ENCODE data around the gene XAGE1B.
"Not testable (repeated sequence)": the region's sequence is repeated elsewhere in the genome, so short reads cannot be mapped to it uniquely, and the experiment has no call there.

XAGE1B gene, protein sequence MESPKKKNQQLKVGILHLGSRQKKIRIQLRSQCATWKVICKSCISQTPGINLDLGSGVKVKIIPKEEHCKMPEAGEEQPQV

DNA sequence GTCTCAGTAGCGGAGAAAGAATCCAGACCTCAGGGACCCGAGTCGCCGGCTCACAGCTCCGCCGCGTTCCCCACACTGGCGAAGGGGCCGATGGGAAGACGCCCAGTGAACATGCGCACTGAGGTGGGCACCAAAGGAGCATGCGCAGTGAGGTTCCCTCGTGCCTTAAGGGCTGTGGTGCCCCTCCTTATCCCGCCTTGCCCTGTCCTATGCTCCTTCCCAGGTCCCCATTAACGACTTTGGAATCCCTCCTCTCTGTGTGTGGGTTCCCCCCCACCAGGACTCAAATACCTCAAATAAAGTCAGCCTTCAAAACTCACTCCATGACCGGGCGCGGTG is at the start of gene XAGE1B:
Gene XAGE1B (minus strand): TSS at position 77 of the 339 bp plus-strand sequence. CDS start 1,536 bp downstream, outside the sequence.
- not testable (repeated sequence) for DNase-seq (ENCODE audit: low read depth)

- DNase-seq (ENCODE audit: low read depth): no peak
Measured at GRCh38 chrX:52563105-52563504, 46.2 kb upstream of the XAGE1B start.

GRCh38 chrX:52558140-52558539 is 41.3 kb upstream of the XAGE1B start:
- DNase-seq (ENCODE audit: low read depth): no peak

- DNase-seq (ENCODE audit: low read depth): no peak
Measured at GRCh38 chrX:52556741-52557140, 39.9 kb upstream of the XAGE1B start.

- DNase-seq (ENCODE audit: low read depth): no peak
Measured at GRCh38 chrX:52553995-52554642, 37.3 kb upstream of the XAGE1B start.

DNA sequence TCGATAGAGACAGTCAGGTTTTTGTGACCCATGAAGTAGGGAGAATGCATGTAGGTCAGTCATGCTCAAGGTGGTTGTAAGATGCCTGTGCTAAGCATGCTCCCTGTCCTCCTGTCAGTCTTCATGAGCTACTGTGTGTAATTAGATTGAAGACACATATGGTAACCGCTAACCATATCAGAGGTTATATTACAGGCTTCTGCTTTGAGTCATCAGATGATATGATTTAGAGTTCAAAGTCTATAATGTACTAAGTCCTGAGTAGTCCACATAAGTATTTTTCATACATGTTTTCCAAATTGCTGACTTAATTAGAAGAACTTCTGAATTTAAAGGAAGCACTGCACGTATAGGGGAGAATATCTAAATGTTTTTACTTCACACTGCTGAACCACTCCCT is 31.9 kb upstream of the XAGE1B start:
- DNase-seq (ENCODE audit: low read depth): not testable (repeated sequence)

DNA sequence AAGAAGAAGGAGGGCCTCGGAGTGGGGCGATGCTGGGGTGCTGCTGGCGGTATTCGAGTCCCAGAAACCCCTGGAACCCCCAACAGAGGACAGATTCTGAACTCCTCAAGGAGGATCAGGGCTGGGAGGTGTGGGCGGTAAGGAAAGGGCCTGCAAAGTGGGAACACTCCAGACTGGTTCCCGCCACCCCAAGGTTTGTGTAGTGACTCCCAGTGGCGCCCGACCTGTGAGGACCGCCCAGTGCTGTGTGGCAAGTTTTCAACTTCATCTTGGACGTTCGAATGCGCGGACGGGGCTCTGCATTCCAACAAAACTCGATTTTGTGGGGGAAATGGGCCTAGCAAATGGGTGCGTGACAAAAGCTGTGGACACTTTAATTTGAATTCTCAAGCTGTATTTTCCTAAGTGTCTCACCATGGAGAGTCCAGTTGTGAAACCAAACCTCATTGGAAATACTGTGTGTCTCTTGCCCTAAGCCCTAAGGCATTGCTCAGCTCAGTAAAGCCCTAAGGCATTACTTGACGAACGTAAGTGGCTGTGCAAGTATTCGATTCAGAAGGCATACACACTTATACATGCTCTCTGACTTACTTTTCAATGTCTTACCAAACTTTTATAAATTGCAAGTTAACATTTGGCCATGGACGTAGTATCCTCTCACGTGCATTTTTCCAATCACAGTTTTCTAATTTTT is 27.4 kb upstream of the XAGE1B start:
- DNase-seq (ENCODE audit: low read depth): no peak

GRCh38 chrX:52542311-52542710 is 25.4 kb upstream of the XAGE1B start:
- no peak for DNase-seq (ENCODE audit: low read depth)

DNA sequence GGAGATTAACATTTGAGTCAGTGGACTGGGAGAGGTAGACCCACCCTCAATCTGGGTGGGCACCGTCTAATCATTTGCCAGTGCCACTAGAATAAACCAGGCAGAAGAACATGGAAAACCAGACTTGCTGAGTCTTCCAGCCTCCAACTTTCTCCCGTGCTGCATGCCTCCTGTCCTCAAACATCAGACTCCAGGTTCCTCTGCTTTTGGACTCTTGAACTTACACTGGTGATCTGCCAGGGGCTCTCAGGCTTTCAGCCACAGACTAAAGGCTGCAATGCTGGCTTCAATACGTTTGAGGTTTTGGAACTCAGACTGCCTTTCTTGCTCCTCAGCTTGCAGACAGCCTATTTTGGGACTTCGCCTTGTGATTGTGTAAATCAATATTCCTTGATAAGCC is 24.2 kb upstream of the XAGE1B start:
- DNase-seq (ENCODE audit: low read depth): not testable (repeated sequence)

DNA sequence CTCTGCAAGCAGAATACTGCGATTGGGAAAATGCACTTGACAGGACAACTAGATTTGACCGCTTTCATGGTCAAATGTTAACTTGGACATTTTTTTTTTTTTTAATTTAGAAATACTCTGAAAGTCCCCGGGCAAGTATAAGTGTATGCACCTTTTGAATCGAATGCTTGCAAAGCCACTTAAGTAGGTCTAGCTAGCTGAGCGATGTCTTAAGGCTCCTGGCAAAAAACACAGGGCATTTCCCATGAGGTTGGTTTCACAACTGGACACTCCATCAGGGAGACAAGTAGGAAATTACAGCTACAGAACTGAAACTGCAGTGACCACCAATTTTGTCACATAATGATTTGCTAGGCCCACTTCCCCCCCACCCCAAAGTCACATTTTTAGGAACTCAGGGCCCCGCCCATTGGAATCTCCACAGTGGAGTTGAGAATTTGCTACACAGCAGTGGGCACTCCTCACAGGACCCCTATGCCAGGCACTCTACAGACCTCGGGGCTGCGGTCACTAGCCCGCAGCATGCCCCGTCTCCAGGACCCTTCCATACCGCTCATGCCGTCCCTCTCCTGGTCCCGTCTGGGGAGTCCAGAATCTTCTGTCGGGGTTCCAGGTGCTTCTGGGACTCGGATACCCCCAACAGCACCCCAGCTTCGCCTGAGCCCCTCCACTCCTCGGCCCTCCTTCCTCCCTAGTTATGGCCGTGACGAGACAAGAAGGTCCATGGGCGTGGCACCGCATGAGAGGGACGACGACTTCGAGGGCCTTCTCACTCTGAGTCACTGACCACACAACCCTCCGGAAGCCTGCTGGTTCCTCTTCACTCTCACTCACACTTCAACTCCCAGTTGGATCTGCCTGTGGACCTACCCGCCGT is 515 bp downstream of the XAGE1B start:
- not testable (repeated sequence) for DNase-seq (ENCODE audit: low read depth)

- DNase-seq (ENCODE audit: low read depth): not testable (repeated sequence)
Measured at GRCh38 chrX:52511126-52511525, 5.7 kb downstream of the XAGE1B start.

- no peak for DNase-seq (ENCODE audit: low read depth)
Measured at GRCh38 chrX:52509916-52510315, 6.9 kb downstream of the XAGE1B start.

DNA sequence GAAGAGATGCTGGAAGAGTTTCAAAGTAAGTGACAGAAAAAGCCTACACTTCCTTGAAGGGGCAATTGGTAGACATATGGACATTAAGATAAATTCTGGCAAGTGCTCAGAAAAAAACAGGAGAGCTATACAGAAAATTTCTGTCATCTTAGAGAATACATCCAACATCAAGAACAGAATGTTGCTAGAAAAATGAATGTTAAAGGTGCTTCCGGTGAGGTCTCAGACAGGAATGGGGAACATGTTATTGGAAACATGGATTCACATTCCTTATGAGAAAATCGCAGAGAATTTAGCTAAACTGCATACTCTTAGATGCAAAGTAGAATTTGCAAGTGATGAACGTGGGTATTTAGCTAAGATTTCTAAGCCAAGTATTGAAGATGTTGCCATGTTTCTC is 9.5 kb downstream of the XAGE1B start:
- no peak for DNase-seq (ENCODE audit: low read depth)

DNA sequence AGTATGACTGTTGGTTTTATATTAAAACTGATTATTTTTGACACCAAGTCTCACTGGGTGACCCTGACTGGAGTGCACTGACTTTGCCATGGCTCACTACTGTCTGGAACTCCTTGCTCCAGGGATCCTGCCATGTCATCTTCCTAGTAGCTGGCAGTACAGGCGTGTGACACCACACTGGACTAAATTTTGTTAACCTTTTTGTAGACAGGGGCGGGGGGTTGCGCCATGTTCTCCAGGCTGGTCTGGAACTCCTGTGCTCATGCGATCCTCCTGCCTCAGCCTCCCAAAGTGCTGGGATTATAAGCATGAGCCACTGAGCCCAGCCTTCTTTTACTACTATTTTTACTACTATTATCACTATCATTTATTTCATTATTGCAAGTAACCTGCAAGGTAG is 12.3 kb downstream of the XAGE1B start:
- no peak for DNase-seq (ENCODE audit: low read depth)

DNA sequence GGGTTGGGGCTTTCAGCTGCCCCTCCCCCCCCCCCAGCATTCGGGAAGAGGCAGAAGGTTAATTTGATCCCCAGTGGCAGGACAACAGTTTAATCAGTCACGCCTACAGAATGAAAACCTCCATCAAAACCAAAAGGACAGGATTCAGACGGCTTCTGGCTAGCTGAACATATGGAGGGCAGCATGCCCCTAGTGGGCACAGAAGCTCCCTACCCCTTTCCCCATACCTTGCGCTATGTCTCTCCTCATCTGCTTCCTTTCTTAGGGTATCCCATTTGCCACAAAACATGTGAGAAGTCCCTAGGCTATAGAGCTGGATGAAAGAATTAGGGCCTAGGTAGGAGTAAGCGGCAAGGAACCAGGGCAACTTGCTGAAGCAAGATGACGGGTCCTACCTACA is 15.5 kb downstream of the XAGE1B start:
- not testable (repeated sequence) for DNase-seq (ENCODE audit: low read depth)

DNA sequence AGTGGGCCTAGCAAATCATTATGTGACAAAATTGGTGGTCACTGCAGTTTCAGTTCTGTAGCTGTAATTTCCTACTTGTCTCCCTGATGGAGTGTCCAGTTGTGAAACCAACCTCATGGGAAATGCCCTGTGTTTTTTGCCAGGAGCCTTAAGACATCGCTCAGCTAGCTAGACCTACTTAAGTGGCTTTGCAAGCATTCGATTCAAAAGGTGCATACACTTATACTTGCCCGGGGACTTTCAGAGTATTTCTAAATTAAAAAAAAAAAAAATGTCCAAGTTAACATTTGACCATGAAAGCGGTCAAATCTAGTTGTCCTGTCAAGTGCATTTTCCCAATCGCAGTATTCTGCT is 20.5 kb downstream of the XAGE1B start:
- not testable (repeated sequence) for DNase-seq (ENCODE audit: low read depth)

- not testable (repeated sequence) for DNase-seq (ENCODE audit: low read depth)
Measured at GRCh38 chrX:52495545-52496418, 21.1 kb downstream of the XAGE1B start, which contains the start of gene XAGE1A. Gene XAGE1A, plus strand, starts transcription at chrX:52495808. Its CDS starts 1,554 bp downstream, at chrX:52497362.

GRCh38 chrX:52471301-52471700 is 45.6 kb downstream of the XAGE1B start:
- not testable (repeated sequence) for DNase-seq (ENCODE audit: low read depth)
